Measurements from ENCODE around the gene CTSK. TPM values are rescaled to one million over a fixed set of nuclear protein-coding genes. Genes with fewer than 3 reads are reported as not detected.
"Not testable (repeated sequence)": the region's sequence is repeated elsewhere in the genome, so short reads cannot be mapped to it uniquely, and the experiment has no call there.

Gene CTSK
- total and polyA plus RNA-seq, 3 experiments from 2014 or later, result 0.54 to 2.7 (median 2.1) TPM

DNA sequence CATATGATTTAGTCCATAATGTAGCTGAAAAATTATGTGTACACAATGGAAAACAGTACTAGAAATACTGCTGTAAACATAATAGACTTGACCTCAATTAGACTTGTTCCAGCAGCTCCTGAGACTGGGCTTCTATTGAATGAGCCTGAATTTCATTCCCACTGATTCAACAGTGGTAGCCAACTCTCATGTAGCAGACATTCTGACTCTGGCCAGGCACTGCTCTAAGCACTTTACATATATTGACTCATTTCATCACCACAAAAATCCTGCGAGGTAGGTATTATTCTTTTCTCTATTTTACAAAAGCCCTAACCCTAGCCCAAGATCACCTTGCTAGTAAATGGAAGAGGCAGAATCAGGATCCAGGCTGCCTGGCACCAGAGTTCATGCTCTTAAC lies 29.7 kb downstream of the CTSK start:
- H3K4me1 ChIP-seq (ENCODE audit: insufficient read depth, low read length), result no peaks in the 10 kb centered on the region
- no peak overlapping the region for H3K27ac Mint-ChIP-seq
- CTCF ChIA-PET, result no interaction called here

DNA sequence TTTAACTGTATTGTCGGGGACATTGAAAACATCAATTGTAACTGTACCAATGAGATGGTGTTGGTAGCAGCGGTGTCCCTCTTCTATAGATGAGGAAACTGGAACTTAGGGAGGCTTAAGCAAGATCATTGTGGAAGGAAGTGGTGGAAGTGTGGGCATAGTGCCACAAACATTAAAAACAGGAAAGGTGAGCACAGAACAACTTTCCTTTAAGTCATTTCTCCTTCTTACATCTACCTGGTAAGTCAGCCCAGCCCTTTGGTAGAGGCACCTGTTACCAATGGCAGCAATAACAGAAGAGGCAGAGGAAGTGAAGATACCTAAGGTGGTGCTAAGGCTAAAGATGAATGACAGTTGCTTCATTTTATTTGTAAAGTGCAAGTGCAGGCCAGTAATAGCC lies 30.5 kb downstream of the CTSK start:
- no peak overlapping the region for H3K4me3 Mint-ChIP-seq
- H3K4me1 Mint-ChIP-seq, result peaks cover 6 to 8% (median 7%) of the 10 kb centered on the region in 3 donors
- H3K4me1 ChIP-seq (ENCODE audit: insufficient read depth, low read length), result no peaks in the 10 kb centered on the region
- H3K9me3 ChIP-seq (ENCODE audit: low read length), result no peaks in the 10 kb centered on the region
- no peak for DNase-seq
- POLR2A ChIA-PET, result no interaction called here
- no peaks in the 10 kb centered on the region for H3K27me3 Mint-ChIP-seq
- H3K36me3 Mint-ChIP-seq, result peaks cover 0 to 4% (median 0%) of the 10 kb centered on the region in 3 donors
- CTCF ChIA-PET, result no interaction called here
- peak overlapping the region in 2 of 8 donors; percentile 14 to 70 for H3K27ac Mint-ChIP-seq
- no peaks in the 10 kb centered on the region for H3K27me3 ChIP-seq (ENCODE audit: insufficient read depth, low read length, poor library complexity, severe bottlenecking)
- H3K36me3 ChIP-seq (ENCODE audit: insufficient read depth, low read length), result no peaks in the 10 kb centered on the region
- no peaks in the 10 kb centered on the region for H3K9me3 Mint-ChIP-seq
- H3K27ac ChIP-seq (ENCODE audit: low read depth, low read length), result no peak overlapping the region
- no peak overlapping the region for H3K4me3 ChIP-seq (ENCODE audit: low read length)

More for the DNA sequence above, 29.7 kb downstream of the CTSK start:
- H3K27ac ChIP-seq (ENCODE audit: low read depth, low read length), result no peak overlapping the region
- H3K4me3 ChIP-seq (ENCODE audit: low read length), result no peak overlapping the region
- POLR2A ChIA-PET, result no interaction called here
- Mint-ChIP-seq H3K4me3 (no peak overlapping the region), H3K27me3 (no peaks in the 10 kb centered on the region), H3K9me3 (no peaks in the 10 kb centered on the region), H3K36me3 (peaks cover 0 to 4% (median 0%) of the 10 kb centered on the region in 3 donors), H3K4me1 (peaks cover 6 to 8% (median 7%) of the 10 kb centered on the region in 3 donors)
- DNase-seq, result no peak
- H3K27me3 ChIP-seq (ENCODE audit: insufficient read depth, low read length, poor library complexity, severe bottlenecking), result no peaks in the 10 kb centered on the region
- H3K9me3 ChIP-seq (ENCODE audit: low read length), result no peaks in the 10 kb centered on the region
- no peaks in the 10 kb centered on the region for H3K36me3 ChIP-seq (ENCODE audit: insufficient read depth, low read length)

DNA sequence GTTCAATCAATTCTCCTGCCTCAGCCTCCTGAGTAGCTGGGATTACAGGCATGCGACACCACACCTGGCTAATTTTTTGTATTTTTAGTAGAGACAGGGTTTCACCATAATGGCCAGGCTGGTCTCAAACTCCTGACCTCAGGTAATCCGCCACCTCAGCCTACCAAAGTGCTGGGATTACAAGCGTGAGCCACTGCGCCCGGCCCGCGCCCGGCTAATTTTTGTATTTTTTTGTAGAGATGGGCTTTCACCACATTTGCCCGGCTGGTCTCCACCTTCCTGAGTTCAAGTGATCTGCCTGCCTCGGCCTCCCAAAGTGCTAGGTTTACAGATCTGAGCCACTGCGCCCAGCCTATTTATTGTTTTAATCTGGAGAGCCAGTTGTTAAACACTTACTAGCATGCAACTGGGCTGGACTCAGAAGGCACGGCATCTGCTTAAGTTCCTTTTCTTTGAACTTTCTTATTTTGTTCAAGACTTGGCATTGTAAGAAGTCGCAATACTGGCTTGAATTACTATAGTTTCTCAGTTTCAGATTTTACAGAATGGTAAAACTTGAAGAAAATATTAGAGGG lies 32.0 kb downstream of the CTSK start:
- not testable (repeated sequence) for H3K4me3 ChIP-seq (ENCODE audit: low read length); H3K36me3 Mint-ChIP-seq; H3K4me3 Mint-ChIP-seq; DNase-seq; H3K36me3 ChIP-seq (ENCODE audit: insufficient read depth, low read length); H3K27me3 Mint-ChIP-seq; H3K4me1 ChIP-seq (ENCODE audit: insufficient read depth, low read length); H3K27ac ChIP-seq (ENCODE audit: low read depth, low read length); H3K27me3 ChIP-seq (ENCODE audit: insufficient read depth, low read length, poor library complexity, severe bottlenecking); H3K27ac Mint-ChIP-seq; H3K9me3 ChIP-seq (ENCODE audit: low read length); H3K9me3 Mint-ChIP-seq
- H3K4me1 Mint-ChIP-seq, result peaks cover 11 to 20% (median 18%) of the 10 kb centered on the region in 3 donors
- CTCF ChIA-PET, result interaction anchor here (0.9 kb wide), 1 partner anchor 215 kb away, joined by 3 read pairs; no protein-coding TSS in a partner anchor
- POLR2A ChIA-PET, result interaction anchor here (1.1 kb wide), 2 partner anchors 10 to 22 kb away, joined by 4 read pairs; partner anchors contain the start of gene CTSS

DNA sequence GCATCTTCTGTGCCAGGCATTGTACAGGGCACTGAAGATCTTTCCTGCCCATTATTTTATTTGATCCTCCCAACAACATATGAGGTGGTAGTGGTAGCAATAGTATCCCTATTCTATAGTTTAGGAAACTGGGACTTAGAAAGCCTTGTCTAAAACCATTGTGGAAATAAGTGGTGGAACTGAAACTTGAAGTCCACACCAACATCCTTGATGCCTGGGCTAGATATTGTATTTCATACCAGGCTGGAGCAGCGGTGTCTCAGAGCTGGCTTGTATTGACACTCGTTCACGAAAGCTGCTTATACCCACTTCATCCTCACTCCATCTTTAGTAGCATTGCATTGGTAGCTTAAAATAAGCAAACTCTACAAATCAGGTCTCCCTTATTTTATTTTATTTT lies 32.8 kb downstream of the CTSK start:
- Histone ChIP-seq H3K27me3 (ENCODE audit: insufficient read depth, low read length, poor library complexity, severe bottlenecking) (no peaks in the 10 kb centered on the region), H3K9me3 (ENCODE audit: low read length) (no peaks in the 10 kb centered on the region), H3K27ac (ENCODE audit: low read depth, low read length) (no peak overlapping the region), H3K4me3 (ENCODE audit: low read length) (no peak overlapping the region), H3K36me3 (ENCODE audit: insufficient read depth, low read length) (no peaks in the 10 kb centered on the region), H3K4me1 (ENCODE audit: insufficient read depth, low read length) (peaks cover 14% of the 10 kb centered on the region)
- POLR2A ChIA-PET, result interaction anchor here (1.1 kb wide), 2 partner anchors 9 to 23 kb away, joined by 4 read pairs; partner anchors contain the start of gene CTSS
- no peaks in the 10 kb centered on the region for H3K9me3 Mint-ChIP-seq
- H3K4me3 Mint-ChIP-seq, result no peak overlapping the region
- CTCF ChIA-PET, result interaction anchor here (0.9 kb wide), 1 partner anchor 215 kb away, joined by 3 read pairs; no protein-coding TSS in a partner anchor
- H3K27ac Mint-ChIP-seq, result no peak overlapping the region
- H3K36me3 Mint-ChIP-seq, result peaks cover 0 to 1% (median 0%) of the 10 kb centered on the region in 3 donors
- no peaks in the 10 kb centered on the region for H3K27me3 Mint-ChIP-seq
- no peak for DNase-seq
- peaks cover 17 to 27% (median 25%) of the 10 kb centered on the region in 3 donors for H3K4me1 Mint-ChIP-seq

DNA sequence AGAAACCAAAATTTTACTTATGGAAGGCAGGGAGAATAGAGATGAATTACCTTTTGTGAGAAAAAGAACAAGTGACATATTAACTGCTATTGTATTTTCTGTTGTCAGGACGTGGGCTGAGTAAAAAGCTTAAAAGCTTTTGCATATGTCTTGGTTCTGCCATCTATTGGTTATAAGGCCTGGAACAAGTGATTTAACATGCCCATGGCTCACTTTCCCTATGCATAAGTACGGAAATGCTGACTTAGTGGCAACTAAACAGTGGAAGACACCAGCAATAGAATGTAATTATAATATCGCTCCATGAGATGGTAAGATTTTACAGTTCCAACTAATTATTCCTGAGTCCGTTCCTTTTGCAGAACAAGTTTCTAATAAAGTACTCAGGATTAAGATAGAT lies 35.7 kb downstream of the CTSK start:
- Histone ChIP-seq H3K4me3 (ENCODE audit: low read length) (no peak overlapping the region), H3K27me3 (ENCODE audit: insufficient read depth, low read length, poor library complexity, severe bottlenecking) (no peaks in the 10 kb centered on the region), H3K4me1 (ENCODE audit: insufficient read depth, low read length) (peaks cover 14% of the 10 kb centered on the region), H3K27ac (ENCODE audit: low read depth, low read length) (no peak overlapping the region), H3K9me3 (ENCODE audit: low read length) (no peaks in the 10 kb centered on the region), H3K36me3 (ENCODE audit: insufficient read depth, low read length) (no peaks in the 10 kb centered on the region)
- no peaks in the 10 kb centered on the region for H3K27me3 Mint-ChIP-seq
- ChIA-PET POLR2A (no interaction called here), CTCF (no interaction called here)
- H3K36me3 Mint-ChIP-seq, result no peaks in the 10 kb centered on the region
- peak overlapping the region in 1 of 8 donors; percentile 85 for H3K27ac Mint-ChIP-seq
- DNase-seq, result no peak
- H3K4me1 Mint-ChIP-seq, result peaks cover 13 to 23% (median 20%) of the 10 kb centered on the region in 3 donors
- H3K9me3 Mint-ChIP-seq, result no peaks in the 10 kb centered on the region
- H3K4me3 Mint-ChIP-seq, result peak overlapping the region in 1 of 7 donors; percentile 77

DNA sequence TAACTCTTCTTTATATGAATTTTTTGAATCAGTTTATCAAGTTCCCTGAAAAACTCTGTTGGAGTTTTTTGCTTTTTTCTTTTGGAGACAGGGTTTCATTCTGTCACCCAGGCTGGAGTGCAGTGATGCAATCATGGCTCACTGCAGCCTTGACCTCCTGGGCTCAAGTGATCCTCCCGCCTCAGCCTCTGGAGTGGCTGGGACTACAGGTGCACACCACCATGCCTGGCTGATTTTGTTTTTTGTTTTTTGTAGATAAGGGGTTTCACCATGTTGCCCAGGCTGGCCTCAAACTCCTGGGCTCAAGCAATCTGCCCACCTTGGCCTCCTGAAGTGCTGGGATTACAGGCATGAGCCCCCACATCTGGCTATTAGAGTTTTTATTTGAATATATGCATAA lies 40.4 kb downstream of the CTSK start:
- peaks cover 31% of the 10 kb centered on the region for H3K4me1 ChIP-seq (ENCODE audit: insufficient read depth, low read length)
- H3K4me3 ChIP-seq (ENCODE audit: low read length); H3K9me3 Mint-ChIP-seq; H3K9me3 ChIP-seq (ENCODE audit: low read length); H3K27me3 ChIP-seq (ENCODE audit: insufficient read depth, low read length, poor library complexity, severe bottlenecking); DNase-seq; CTCF ChIA-PET; H3K36me3 ChIP-seq (ENCODE audit: insufficient read depth, low read length); H3K27me3 Mint-ChIP-seq; H3K27ac ChIP-seq (ENCODE audit: low read depth, low read length); POLR2A ChIA-PET: not testable (repeated sequence)
- Mint-ChIP-seq H3K27ac (peak overlapping the region in 2 of 8 donors; percentile 54 to 71), H3K36me3 (peaks cover 3 to 16% (median 5%) of the 10 kb centered on the region in 3 donors), H3K4me3 (peak overlapping the region in 2 of 7 donors; percentile 26 to 70), H3K4me1 (peaks cover 30 to 61% (median 51%) of the 10 kb centered on the region in 3 donors)

DNA sequence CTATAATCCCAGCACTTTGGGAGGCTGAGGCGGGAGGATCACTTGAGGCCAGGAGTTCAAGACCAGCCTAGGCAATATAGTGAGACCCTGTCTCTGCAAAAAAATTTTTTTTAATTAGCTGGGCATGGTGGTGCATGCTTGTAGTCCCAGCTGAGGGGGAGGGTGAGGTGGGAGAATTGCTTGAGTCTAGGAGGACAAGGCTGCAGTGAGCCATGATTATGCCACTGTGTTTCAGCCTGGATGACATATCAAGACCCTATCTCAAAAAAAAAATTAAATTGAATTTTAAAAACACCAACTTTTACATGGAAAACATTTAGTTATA lies 42.1 kb downstream of the CTSK start:
- H3K36me3 ChIP-seq (ENCODE audit: insufficient read depth, low read length); H3K27me3 ChIP-seq (ENCODE audit: insufficient read depth, low read length, poor library complexity, severe bottlenecking); DNase-seq; CTCF ChIA-PET; H3K9me3 Mint-ChIP-seq; H3K9me3 ChIP-seq (ENCODE audit: low read length); H3K27me3 Mint-ChIP-seq: not testable (repeated sequence)
- POLR2A ChIA-PET, result interaction anchor here (0.6 to 1.5 kb wide), 5 partner anchors 9 to 187 kb away, joined by 3 to 6 read pairs (median 4); partner anchors contain the start of genes GOLPH3L and MCL1
- H3K4me1 ChIP-seq (ENCODE audit: insufficient read depth, low read length), result peaks cover 33% of the 10 kb centered on the region
- Mint-ChIP-seq H3K4me1 (peaks cover 36 to 61% (median 54%) of the 10 kb centered on the region in 3 donors), H3K36me3 (peaks cover 3 to 25% (median 11%) of the 10 kb centered on the region in 3 donors), H3K4me3 (peak overlapping the region; percentile 88 to 96 (median 93)), H3K27ac (peak overlapping the region; percentile 82 to 98 (median 96))
- H3K27ac ChIP-seq (ENCODE audit: low read depth, low read length), result peak overlapping the region; percentile 63
- H3K4me3 ChIP-seq (ENCODE audit: low read length), result peak overlapping the region; percentile 61

DNA sequence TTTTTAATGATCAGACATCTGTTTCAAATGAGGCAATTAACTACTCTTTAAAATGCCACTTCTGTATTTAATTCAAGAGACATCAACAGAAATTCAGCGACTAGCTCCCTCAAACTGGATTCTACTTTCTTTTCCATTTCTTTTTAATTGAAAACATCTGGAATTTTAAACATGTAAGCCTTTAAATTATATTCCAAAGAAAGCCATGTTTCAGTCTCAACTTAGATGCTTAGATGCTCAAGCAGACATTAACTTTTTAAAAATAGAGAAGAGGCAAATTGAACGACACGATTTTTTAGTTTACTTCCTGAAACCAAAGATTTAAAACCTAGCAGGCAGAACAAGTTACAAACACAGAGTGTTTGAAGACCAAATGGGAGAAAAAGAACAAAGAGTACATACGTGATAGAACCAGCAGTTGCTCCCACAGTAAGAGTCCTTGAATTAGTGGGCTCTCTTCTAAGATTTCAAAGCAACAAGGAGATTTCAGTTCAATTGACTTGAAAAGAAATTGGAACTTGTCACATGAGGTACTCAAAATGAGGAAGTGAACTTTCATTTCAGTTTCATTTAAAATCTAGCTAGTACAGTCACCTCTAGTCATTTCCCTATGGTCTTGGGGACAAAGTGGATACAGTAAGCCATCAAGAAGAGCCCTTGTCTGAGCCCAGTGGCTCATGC lies 42.6 kb downstream of the CTSK start, which contains the start of gene CTSS:
Gene CTSS (minus strand): TSS at position 483 of the 681 bp plus-strand sequence. CDS start 1,015 bp downstream, outside the sequence.
- peak in 2 of 5 donors; percentile 30 to 46 for DNase-seq
- peak within 1 kb of the TSS; percentile 61 for H3K4me3 ChIP-seq (ENCODE audit: low read length)
- ChIA-PET CTCF (no interaction called here), POLR2A (interaction anchor here (0.6 to 1.5 kb wide), 5 partner anchors 9 to 186 kb away, joined by 3 to 6 read pairs (median 4); partner anchors contain the start of genes GOLPH3L and MCL1)
- Mint-ChIP-seq H3K27me3 (no peaks in the 10 kb centered on the region), H3K9me3 (no peaks in the 10 kb centered on the region), H3K27ac (peak within 1 kb of the TSS; percentile 82 to 98 (median 96)), H3K4me1 (peaks cover 34 to 61% (median 51%) of the 10 kb centered on the region in 3 donors), H3K36me3 (peaks cover 6 to 28% (median 14%) of the 10 kb centered on the region in 3 donors), H3K4me3 (peak within 1 kb of the TSS; percentile 88 to 96 (median 93))
- H3K36me3 ChIP-seq (ENCODE audit: insufficient read depth, low read length), result no peaks in the 10 kb centered on the region
- no peaks in the 10 kb centered on the region for H3K9me3 ChIP-seq (ENCODE audit: low read length)
- peaks cover 28% of the 10 kb centered on the region for H3K4me1 ChIP-seq (ENCODE audit: insufficient read depth, low read length)
- H3K27me3 ChIP-seq (ENCODE audit: insufficient read depth, low read length, poor library complexity, severe bottlenecking), result no peaks in the 10 kb centered on the region
- peak within 1 kb of the TSS; percentile 63 for H3K27ac ChIP-seq (ENCODE audit: low read depth, low read length)

Measured in CD8-positive, alpha-beta memory T cell (primary cell).